Stimulated activated CD4-positive, alpha-beta T cell treated with anti-CD3 and anti-CD28 coated beads, Interleukin-12 subunit alpha, Interleukin-12 subunit beta, amount 100 ng/mL, for 24 hours (primary cell): ENCODE data around the gene BLNK.
"Not testable (repeated sequence)": the region's sequence is repeated elsewhere in the genome, so short reads cannot be mapped to it uniquely, and the experiment has no call there.

Experiments used
- DNase-seq, 2 experiments: peaks; one replicate each; pipeline ENCODE4 v3.0.0-alpha.2; 2020; ENCODE audit warnings: low read depth in 2 of 2

Gene BLNK

DNA sequence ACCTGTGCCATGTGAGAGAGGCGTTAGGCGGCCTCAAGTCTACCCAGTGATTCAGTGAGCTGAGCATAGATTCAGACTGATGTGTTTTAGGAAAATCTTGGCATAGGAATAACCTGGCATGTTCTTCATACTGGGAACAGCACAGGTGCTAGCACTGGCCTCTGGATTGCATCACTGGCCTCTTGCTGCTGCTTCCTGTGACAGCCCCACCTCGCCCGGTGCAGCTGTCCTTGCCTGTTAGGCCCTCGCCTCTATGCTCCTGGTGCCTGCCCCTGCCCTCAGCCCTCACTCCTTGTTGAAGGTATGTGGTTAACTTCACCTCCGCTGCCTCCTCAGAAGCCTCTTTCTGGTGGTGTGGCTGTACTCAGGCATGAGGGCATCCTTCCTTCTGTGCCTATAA, 46.2 kb downstream of the BLNK start:
- no peak for DNase-seq

- DNase-seq = no peak
These were observed 48.5 kb downstream of the BLNK start for GRCh38 chr10:96222908-96223307.

DNA sequence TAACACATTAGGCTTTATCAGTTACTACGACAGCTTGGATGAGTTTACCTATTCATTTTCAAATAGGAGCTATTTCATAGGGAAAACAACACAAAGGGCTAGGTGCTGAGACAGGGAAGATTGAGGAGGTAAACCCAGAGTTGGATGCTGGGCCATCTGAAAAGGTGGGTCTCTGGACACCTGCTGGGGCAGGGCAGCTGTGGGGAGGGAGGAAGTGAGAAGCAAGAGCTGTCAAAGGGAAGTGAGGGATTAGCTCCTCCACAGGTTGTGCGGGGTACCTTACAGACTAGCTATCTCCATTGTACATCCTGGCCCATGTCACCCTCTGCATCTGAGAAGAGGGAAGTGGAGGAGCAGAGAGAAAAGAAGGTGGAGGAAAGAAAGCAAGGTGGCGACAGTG, 48.9 kb downstream of the BLNK start:
- DNase-seq = no peak

GRCh38 chr10:96218826-96219225, 52.5 kb downstream of the BLNK start:
- no peak for DNase-seq

GRCh38 chr10:96217711-96218110, 53.7 kb downstream of the BLNK start:
- no peak for DNase-seq

DNA sequence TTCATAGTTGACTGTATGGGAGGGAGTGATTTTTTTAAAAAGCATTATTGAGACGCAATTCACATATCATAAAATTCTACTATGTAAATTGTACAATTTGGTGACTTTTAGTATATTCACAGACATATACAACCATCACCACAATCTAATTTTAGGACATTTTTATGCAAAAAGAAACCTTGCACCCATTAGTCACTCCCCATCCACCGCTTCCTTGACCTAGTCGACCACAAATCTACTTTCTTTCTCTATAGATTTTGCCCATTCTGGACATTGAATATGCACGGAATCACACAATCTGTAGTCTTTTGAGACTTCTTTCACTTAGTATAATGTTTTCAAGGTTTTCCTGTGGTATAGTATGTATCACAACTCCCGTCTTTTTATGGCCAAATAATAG, 54.6 kb downstream of the BLNK start:
- DNase-seq = no peak

DNA sequence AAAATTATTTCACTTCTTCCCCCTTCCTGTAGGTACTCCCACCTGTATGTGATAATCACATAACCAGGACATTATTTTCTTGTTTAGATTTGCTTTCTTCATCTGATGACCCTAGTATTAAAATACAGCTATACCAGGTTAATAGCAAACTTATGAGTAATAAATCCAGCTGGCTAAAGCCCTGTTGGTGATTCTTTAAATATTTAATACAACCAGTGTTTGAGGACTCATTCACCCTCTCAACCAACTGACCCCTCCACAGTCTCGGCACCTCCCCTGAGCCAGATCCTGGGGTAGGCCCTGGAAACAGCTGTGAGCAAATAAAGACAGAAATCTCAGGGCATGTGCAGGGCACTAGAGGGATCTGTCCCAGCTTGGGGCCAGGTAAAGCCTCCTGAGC, 58.5 kb downstream of the BLNK start:
- no peak for DNase-seq

GRCh38 chr10:96211764-96212163, 59.6 kb downstream of the BLNK start:
- DNase-seq = no peak

DNA sequence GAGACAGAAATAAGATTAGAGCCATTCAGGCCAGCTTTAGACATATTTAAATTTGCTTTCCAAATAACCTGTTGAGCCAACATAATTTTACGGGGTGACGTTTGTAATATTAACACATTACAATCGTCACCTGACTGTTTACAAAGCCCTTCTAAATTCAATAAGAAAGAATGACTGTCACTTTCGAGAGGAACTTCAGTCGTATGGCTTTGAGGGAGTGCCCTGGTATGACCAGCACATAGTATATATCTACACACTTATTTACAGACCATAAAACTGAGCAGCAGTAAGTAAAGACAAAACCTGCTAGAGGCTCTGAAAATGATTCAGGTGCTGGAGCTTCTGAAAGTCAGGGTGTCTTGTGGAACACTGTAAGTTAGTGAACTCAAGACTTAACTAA, 62.4 kb downstream of the BLNK start:
- no peak for DNase-seq

DNA sequence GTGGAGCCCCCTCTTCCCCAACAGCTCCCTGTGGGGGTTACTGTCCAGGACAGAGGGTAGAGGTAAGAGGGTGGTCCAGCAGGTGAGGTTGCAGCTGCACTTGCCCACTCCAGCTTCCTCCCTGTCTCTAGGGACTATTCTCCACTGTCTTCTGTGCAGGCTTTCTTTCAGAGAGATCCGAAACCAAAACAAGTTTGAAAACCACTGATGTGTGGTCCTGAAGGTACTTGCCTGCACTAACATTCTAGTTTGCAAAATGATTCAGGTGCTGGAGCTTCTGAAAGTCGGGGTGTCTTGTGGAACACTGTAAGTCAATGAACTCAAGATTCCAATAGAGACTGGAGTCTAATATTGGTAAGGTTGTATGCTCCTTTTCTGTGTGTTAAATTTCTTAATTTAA, 63.1 kb downstream of the BLNK start:
- no peak for DNase-seq

DNA sequence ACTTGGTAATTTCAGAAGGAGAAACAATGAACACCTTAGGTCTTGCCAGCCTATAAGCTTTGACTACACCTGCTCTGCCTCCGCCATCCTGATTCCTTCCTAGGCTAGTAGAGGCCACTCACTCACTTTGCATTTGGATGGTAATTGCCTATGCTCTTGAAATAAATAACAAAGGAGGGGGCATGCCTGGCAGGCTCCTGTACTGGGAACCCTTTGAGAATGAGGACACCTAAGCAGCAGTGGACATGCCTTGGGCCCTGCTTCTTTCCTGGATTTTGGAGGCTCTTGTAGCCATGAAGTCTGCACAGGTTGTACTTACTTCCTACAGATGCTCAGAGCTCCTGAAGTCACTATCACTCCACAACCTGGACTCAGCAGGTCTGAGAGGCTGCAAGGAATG, 65.8 kb downstream of the BLNK start:
- no peak for DNase-seq

DNA sequence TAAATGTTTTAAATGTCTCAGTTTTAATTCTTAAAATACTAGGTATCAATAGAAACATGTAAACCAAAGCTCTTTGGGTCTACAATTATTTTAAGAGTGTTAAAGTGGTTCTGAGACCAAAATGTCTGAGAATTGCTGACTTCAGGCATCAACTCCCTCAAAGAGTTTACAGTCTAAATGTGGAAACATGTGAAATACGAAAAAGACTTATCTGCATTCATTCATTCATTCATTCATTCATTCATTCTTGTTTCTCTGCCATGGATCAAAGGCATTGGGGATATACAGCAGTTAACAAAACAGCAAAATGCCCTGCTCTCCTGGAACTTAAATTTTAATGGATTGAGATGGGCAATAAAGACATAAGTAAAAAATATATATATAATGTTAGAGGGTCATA, 69.8 kb downstream of the BLNK start:
- no peak for DNase-seq

- DNase-seq = not testable (repeated sequence)
These were observed 81.9 kb downstream of the BLNK start for GRCh38 chr10:96189505-96189904.

DNA sequence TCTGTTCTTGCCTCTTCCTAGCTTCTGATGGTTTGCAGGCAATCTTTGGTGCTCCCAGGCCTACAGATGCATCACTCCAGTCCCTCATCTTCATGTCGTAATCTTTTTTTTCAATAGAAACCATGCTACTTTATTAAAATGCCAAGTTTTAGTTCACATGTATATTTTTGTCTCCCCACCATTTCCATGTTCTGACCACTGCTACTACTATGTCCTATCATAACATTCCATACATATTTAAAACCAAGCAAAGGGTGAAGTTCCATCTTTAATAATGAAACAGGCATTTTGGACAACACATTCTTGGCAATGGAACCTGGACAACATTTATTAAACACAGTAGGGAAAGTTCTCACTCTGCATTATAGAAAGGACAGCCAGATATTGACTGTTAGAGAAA, 82.5 kb downstream of the BLNK start:
- no peak for DNase-seq

DNA sequence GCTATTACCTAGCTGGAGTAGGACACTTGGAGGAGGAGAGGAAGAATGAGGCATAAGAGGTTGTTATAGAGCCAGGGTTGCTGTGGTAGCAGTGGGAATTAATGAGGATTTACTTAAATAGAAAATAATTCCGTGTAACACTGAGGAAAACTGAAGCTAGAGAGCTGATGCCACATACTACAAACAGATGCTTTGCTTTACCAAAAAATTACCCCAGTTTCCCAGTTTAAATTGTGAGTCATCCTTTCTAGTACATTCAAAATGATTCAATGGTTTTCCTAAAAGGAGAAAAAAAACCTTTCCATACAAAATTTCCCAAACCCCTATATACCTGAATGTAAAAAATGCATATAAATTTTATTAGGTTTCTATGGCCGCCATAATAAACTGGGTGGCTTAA, 82.9 kb downstream of the BLNK start:
- DNase-seq = no peak

DNA sequence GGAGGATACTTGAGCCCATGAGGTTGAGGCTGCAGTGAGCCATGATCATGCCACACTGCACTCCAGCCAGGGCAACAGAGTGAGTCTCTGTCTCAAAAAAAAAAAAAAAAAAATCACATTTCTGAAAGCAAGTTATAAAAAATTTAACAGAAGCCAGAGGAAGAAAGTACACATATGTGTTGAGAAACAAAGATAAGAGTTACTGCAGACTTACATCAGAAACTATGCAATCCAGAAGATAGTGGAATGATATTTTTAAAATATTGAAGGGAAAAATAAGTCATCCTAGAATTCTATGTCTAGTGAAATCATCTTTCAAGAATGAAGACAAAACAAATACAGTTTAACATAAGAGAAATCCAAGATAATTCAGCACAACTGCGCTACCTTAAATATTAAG, 94.4 kb downstream of the BLNK start:
- DNase-seq = no peak

DNA sequence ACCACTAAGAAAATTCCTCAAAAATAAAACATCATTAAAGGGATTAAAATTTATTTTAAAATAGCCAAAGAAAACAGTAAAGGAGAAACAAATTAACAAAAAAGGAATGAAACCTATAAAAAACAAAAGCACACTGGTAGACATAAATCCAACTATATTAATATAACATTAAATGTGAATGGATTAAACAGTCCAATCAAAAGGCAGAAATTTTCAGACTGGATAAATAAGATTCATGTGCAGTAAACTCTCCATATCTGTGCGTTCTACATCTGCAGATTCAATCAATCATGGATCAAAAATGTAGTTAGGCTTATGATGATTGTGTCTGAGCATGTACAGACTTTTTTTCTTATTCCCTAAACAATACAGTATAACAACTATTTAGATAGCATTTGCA, 98.7 kb downstream of the BLNK start:
- DNase-seq = no peak

DNA sequence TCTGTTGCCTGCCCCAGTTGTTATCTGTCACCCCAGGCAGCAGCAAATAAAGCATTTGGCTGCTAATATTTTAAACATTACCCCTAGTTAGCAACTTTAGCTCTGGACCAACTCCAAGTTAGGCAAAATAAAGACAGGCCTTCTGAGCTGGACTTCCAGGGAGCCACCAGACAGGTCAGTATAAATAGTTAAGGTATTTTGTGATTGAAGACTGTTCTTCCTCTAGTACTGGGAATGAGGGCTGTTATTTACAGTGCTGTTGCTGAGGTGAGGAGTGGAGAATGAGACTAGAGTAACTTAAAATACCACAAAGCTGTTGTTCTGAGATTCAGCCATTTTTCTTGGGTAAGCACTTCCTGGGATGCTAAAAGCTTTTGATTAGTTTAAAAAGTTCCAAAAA, 101.1 kb downstream of the BLNK start:
- DNase-seq = no peak

DNA sequence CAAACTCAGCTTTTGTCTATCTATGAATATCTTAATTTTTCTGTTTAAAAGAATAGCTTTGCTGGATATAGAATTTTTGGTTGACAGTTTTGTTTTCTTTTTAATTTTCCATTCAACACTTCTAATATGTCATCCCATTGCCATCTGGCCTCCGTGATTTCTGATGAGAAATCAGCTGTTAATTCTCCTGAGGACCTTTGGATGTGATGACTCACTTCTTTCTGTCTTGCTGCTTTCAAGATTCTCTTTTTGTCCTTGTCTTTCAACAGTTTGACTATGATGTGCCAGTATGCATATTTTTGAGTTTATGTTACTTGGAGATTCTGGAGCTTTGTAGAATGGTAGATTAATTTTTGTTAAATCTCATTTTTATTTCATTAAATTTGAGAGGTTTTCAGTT, 102.8 kb downstream of the BLNK start:
- no peak for DNase-seq

- no peak for DNase-seq
These were observed 105.6 kb downstream of the BLNK start for GRCh38 chr10:96165726-96166125.

DNA sequence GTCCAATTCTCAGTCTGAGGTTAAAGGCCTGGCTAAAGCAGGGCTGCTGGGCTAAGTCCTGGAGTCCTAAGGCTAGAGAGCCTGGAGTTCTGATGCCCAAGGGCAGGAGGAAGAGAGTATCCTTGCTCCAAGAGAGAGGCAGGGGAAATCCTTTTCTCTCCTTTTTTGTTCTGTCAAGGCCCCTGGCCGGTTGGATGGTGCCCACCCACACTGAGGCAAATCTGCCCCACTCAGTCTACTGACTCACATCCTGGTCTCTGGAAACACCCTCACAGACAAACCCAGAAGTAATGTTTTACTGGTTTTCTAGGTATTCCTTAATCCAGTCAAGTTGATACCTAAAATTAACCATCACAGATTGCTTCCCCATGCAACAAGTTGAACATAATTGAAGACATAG, 118.3 kb downstream of the BLNK start:
- no peak for DNase-seq

GRCh38 chr10:96152437-96152836, 118.9 kb downstream of the BLNK start:
- no peak for DNase-seq
